HG02571 (cell line): ENCODE results near the gene ETS1.

Source experiments
- ATAC-seq: cut with Tn5 transposase; IDR thresholded peaks from one replicate; pipeline ENCODE4 v1.9.1; 2021; ENCODE audit warnings: mild to moderate bottlenecking, moderate library complexity; ENCODE audit not compliant: unreplicated experiment

The ETS1 gene

GRCh38 chr11:128491195-128491936 lies 96.0 kb downstream of the ETS1 start:
- no peak for ATAC-seq

GRCh38 chr11:128490092-128490491 lies 97.3 kb downstream of the ETS1 start:
- ATAC-seq = no peak

- ATAC-seq = no peak
Measured at GRCh38 chr11:128488471-128488870, 98.9 kb downstream of the ETS1 start.

- ATAC-seq = no peak
Measured at GRCh38 chr11:128487978-128488377, 99.4 kb downstream of the ETS1 start.

- no peak for ATAC-seq
Measured at GRCh38 chr11:128484172-128484571, 103.2 kb downstream of the ETS1 start.

GRCh38 chr11:128483211-128483788 lies 104.1 kb downstream of the ETS1 start:
- peak; percentile 64 for ATAC-seq

- peak; percentile 63 for ATAC-seq
Measured at GRCh38 chr11:128482512-128483191, 104.7 kb downstream of the ETS1 start.

GRCh38 chr11:128482092-128482491 lies 105.3 kb downstream of the ETS1 start:
- ATAC-seq = no peak

- ATAC-seq = no peak
Measured at GRCh38 chr11:128481135-128481534, 106.2 kb downstream of the ETS1 start.

- no peak for ATAC-seq
Measured at GRCh38 chr11:128480665-128481064, 106.7 kb downstream of the ETS1 start.

GRCh38 chr11:128480066-128480465 lies 107.3 kb downstream of the ETS1 start:
- no peak for ATAC-seq

- ATAC-seq = no peak
Measured at GRCh38 chr11:128479144-128479543, 108.2 kb downstream of the ETS1 start.

GRCh38 chr11:128478305-128478704 lies 109.1 kb downstream of the ETS1 start:
- ATAC-seq = no peak

GRCh38 chr11:128477811-128478210 lies 109.5 kb downstream of the ETS1 start:
- ATAC-seq = no peak

GRCh38 chr11:128477278-128477677 lies 110.1 kb downstream of the ETS1 start:
- ATAC-seq = no peak

- ATAC-seq = no peak
Measured at GRCh38 chr11:128476729-128477128, 110.6 kb downstream of the ETS1 start.

GRCh38 chr11:128476049-128476448 lies 111.3 kb downstream of the ETS1 start:
- no peak for ATAC-seq

GRCh38 chr11:128474036-128474874 lies 113.1 kb downstream of the ETS1 start:
- no peak for ATAC-seq

GRCh38 chr11:128473636-128474035 lies 113.7 kb downstream of the ETS1 start:
- ATAC-seq = no peak

GRCh38 chr11:128472128-128473089 lies 114.9 kb downstream of the ETS1 start:
- ATAC-seq = peak; percentile 42
